Endothelial cell of umbilical vein (primary cell): ENCODE results near the gene MCRIP2. TPM values are rescaled to one million over a fixed set of nuclear protein-coding genes. Genes with fewer than 3 reads are reported as not detected.

Source experiments
- BruUV-seq: library from RNA; stranded (reverse); fragments of 400-500 nt; replicated peaks from 2 replicates; lab custom pipeline; 2021; lab: Mats Ljungman, UMichigan
- CTCF ChIA-PET: fragments of 300-600, 350-600 bp; sonication (Branson Sonifier 250); formaldehyde crosslinking; loops from one replicate; lab custom pipeline; 2021; ENCODE audit warnings: antibody characterized with exemption, inconsistent platforms; lab: Charles Lee
- POLR2A ChIA-PET: fragments of 300-600, 350-600 bp; sonication (Branson Sonifier 250); formaldehyde crosslinking; loops from one replicate; lab custom pipeline; 2021; ENCODE audit warnings: antibody characterized with exemption, inconsistent platforms; lab: Charles Lee
- DNase-seq: peaks from one replicate; pipeline ENCODE4 v3.0.0-alpha.2; 2011; ENCODE audit warnings: low read depth, low spot score
- FAIRE-seq: peaks from 2 replicates; lab custom pipeline; 2011; peaks lifted over from hg19 to GRCh38; lab: Jason Lieb, UNC
- H2AFZ ChIP-seq: 2 replicates; pipeline ENCODE4 v1.6.0; 2012; ENCODE audit warnings: low read depth, low read length, control low read depth, inconsistent platforms
- H3K27ac ChIP-seq: 2 replicates; pipeline ENCODE4 v1.5.1; 2011; ENCODE audit warnings: low read depth, mild to moderate bottlenecking, control low read depth, low read length, moderate library complexity; ENCODE audit not compliant: insufficient read depth
- H3K27me3 ChIP-seq, 2 experiments: 2 replicates each; pipeline versions ENCODE4 v1.6.0 to v1.6.1; 2011; ENCODE audit warnings: low read length in 2 of 2, mixed read lengths in 1 of 2; ENCODE audit not compliant: control insufficient read depth in 2 of 2, insufficient read depth in 2 of 2
- H3K36me3 ChIP-seq, 2 experiments: 2 replicates in 1 of 2; 3 replicates in 1 of 2; pipeline ENCODE4 v1.5.1; 2011; ENCODE audit warnings: low read length in 2 of 2, mild to moderate bottlenecking in 1 of 2, moderate library complexity in 1 of 2; ENCODE audit not compliant: control insufficient read depth in 2 of 2, insufficient read depth in 2 of 2; ENCODE audit errors: extremely low read depth in 1 of 2
- H3K4me1 ChIP-seq: 3 replicates; pipeline ENCODE4 v1.5.1; 2011; ENCODE audit warnings: mild to moderate bottlenecking, low read length; ENCODE audit not compliant: control insufficient read depth, insufficient read depth; ENCODE audit errors: extremely low read depth
- H3K4me2 ChIP-seq: 2 replicates; pipeline ENCODE4 v1.6.1; 2011; ENCODE audit warnings: low read length, control low read depth, mixed read lengths; ENCODE audit not compliant: insufficient read depth
- H3K4me3 ChIP-seq, 3 experiments: fragments of 200-600 bp in 1 of 3; sonication (generic), shearing (Covaris generic) in 1 of 3; replicated peaks in 1 of 3; 2 replicates each; pipeline ENCODE4 v1.5.1; 2011 to 2016; ENCODE audit warnings: control low read depth in 3 of 3, low read length in 3 of 3, mild to moderate bottlenecking in 2 of 3, inconsistent platforms in 1 of 3, low read depth in 1 of 3, moderate library complexity in 1 of 3; ENCODE audit not compliant: insufficient read depth in 1 of 3
- H3K79me2 ChIP-seq: 2 replicates; pipeline ENCODE4 v1.6.0; 2012; ENCODE audit warnings: low read length, inconsistent platforms; ENCODE audit not compliant: control insufficient read depth, insufficient read depth
- H3K9ac ChIP-seq: replicated peaks from 2 replicates; pipeline ENCODE3; 2011; ENCODE audit warnings: low read length, control low read depth; ENCODE audit not compliant: insufficient read depth; ENCODE audit errors: extremely low read depth
- H3K9me1 ChIP-seq: replicated peaks from 3 replicates; pipeline ENCODE4 v1.6.0; 2011; ENCODE audit warnings: mild to moderate bottlenecking, low read length; ENCODE audit not compliant: control insufficient read depth, insufficient read depth; ENCODE audit errors: extremely low read depth
- H3K9me3 ChIP-seq: replicated peaks from 2 replicates; pipeline ENCODE4 v1.5.1; 2012; ENCODE audit warnings: low read length, inconsistent platforms; ENCODE audit not compliant: control insufficient read depth, insufficient read depth
- H4K20me1 ChIP-seq: replicated peaks from 2 replicates; pipeline ENCODE3; 2011; ENCODE audit warnings: mild to moderate bottlenecking, low read length; ENCODE audit not compliant: control insufficient read depth, insufficient read depth; ENCODE audit errors: extremely low read depth
- EZH2 ChIP-seq: IDR thresholded peaks from 2 replicates; pipeline ENCODE4 v1.6.1; 2012; ENCODE audit warnings: borderline replicate concordance, low read depth, mild to moderate bottlenecking, moderate library complexity, low read length, inconsistent platforms; ENCODE audit not compliant: severe bottlenecking
- FOS ChIP-seq: IDR thresholded peaks from 2 replicates; pipeline ENCODE4 v1.6.1; 2011; ENCODE audit warnings: mild to moderate bottlenecking, low read length, moderate library complexity, borderline replicate concordance; ENCODE audit not compliant: insufficient read depth
- GATA2 ChIP-seq: IDR thresholded peaks from 2 replicates; pipeline ENCODE4 v1.7.0; 2011; ENCODE audit warnings: low read depth, mild to moderate bottlenecking, moderate library complexity, mixed read lengths, low read length; ENCODE audit not compliant: insufficient read length, insufficient read depth
- JUN ChIP-seq: IDR thresholded peaks from 2 replicates; pipeline ENCODE4 v1.6.1; 2011; ENCODE audit warnings: borderline replicate concordance, low read depth; ENCODE audit not compliant: insufficient read length, insufficient read depth
- MYC ChIP-seq: IDR thresholded peaks from one replicate; pipeline ENCODE4 v1.6.1; 2011; ENCODE audit warnings: mild to moderate bottlenecking, low read depth, low read length
- POLR2A ChIP-seq: IDR thresholded peaks from 2 replicates; pipeline ENCODE4 v1.6.1; 2012; ENCODE audit warnings: low read depth, mild to moderate bottlenecking, control low read depth, low read length
- POLR2AphosphoS5 ChIP-seq: IDR thresholded peaks from 2 replicates; pipeline ENCODE4 v1.6.1; 2012; ENCODE audit warnings: low read depth, mild to moderate bottlenecking, control low read depth, low read length, moderate library complexity; ENCODE audit not compliant: insufficient read depth
- dilution Hi-C: fragments of 300-500 bp; cut with MboI; formaldehyde crosslinking; loops from one replicate; pipeline ENCODE4 v1.15.0; 2019; ENCODE audit warnings: low sequenced_read_pairs; ENCODE audit not compliant: extremely low pct_ligation_motif_present
- intact Hi-C: fragments of 100-400 bp; cut with micrococcal nuclease; formaldehyde crosslinking; loops from one replicate; pipeline ENCODE4 v1.10.0; 2022
- polyA plus RNA-seq, 4 experiments: library from polyadenylated mRNA; depleted of rRNA in 3 of 4; stranded (reverse) in 3 of 4; unstranded in 1 of 4; fragments of >200 nt; gene quantifications; 2 replicates each; pipeline versions ENCODE4 v1.2.1 to v1.2.3, GENCODE V29; 2011 to 2012; ENCODE audit warnings: missing spikeins in 1 of 4
- total RNA-seq: library from RNA; stranded (reverse); gene quantifications from 2 replicates; pipeline ENCODE4 v1.2.3, GENCODE V29; 2021
- TF ChIP-seq, protein P1 (sequence below): IDR thresholded peaks from 2 replicates; pipeline ENCODE4 v1.6.1; 2011; ENCODE audit not compliant: insufficient read depth, insufficient read length
- TF ChIP-seq, protein P2 (sequence below), 2 donors: IDR thresholded peaks; 1 replicate in 1 of 2; 2 replicates in 1 of 2; pipeline ENCODE4 v1.5.1; 2011; ENCODE audit warnings: low read length in 2 of 2, mild to moderate bottlenecking in 2 of 2, moderate library complexity in 2 of 2, control low read depth in 1 of 2, inconsistent platforms in 1 of 2, low read depth in 1 of 2; ENCODE audit not compliant: insufficient read depth in 1 of 2; ENCODE audit errors: extremely low read depth in 1 of 2

Gene MCRIP2
- total and polyA plus RNA-seq, 2 donors (not counting 3 experiments of a cell fraction or from before 2014, with no cell fraction given), result 17.1 to 18.9 TPM

DNA sequence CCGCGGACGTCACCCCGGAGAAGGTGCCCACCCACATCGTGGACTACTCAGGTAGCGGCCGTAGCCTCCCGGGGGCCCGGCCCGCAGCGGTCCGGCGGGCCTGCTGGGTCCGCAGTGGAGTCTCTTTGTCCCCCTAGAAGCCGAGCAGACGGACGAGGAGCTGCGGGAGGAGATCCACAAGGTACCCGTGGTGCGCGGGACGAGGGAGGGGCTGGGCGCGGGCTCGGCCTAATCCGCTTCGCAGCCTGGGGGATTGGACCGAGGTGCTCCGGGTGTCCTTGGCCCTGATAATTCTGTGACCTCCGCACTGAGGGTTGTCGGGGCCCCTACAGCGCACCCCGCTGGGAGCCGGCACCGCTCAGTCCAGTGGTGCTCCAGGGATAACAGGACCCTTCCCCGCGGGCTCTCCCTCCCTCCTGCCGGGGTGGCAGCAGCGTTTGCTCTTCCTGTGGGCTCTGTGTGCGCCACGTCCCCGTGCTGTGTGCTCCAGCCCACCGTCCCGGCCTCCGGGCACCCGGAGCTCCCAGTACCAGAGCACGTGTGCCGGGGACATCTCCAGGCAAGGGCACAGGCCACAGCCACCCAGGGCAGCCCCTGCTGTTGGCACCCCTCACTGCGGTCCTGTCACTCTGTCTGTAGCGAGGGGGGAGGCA, 27.0 kb downstream of the MCRIP2 start:
- intact Hi-C loops, result loop anchor here (1.0 kb wide), 2 partner anchors 11 to 79 kb away; no protein-coding TSS in a partner anchor
- dilution Hi-C loops, result no loop called here
- H4K20me1 ChIP-seq, result no peaks in the 10 kb centered on the region
- TF ChIP-seq MYC, result no peak
- TF ChIP-seq, protein P1, sequence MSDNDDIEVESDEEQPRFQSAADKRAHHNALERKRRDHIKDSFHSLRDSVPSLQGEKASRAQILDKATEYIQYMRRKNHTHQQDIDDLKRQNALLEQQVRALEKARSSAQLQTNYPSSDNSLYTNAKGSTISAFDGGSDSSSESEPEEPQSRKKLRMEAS, result no peak
- TF ChIP-seq, protein P2, sequence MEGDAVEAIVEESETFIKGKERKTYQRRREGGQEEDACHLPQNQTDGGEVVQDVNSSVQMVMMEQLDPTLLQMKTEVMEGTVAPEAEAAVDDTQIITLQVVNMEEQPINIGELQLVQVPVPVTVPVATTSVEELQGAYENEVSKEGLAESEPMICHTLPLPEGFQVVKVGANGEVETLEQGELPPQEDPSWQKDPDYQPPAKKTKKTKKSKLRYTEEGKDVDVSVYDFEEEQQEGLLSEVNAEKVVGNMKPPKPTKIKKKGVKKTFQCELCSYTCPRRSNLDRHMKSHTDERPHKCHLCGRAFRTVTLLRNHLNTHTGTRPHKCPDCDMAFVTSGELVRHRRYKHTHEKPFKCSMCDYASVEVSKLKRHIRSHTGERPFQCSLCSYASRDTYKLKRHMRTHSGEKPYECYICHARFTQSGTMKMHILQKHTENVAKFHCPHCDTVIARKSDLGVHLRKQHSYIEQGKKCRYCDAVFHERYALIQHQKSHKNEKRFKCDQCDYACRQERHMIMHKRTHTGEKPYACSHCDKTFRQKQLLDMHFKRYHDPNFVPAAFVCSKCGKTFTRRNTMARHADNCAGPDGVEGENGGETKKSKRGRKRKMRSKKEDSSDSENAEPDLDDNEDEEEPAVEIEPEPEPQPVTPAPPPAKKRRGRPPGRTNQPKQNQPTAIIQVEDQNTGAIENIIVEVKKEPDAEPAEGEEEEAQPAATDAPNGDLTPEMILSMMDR (IDR thresholded peaks at IDR 0.05; ENCODE audit: extremely low read depth in 1 of 2, insufficient read depth in 1 of 2, low read depth in 1 of 2, low read length in 2 of 2), result no peak
- no peak for TF ChIP-seq FOS
- no peak for TF ChIP-seq GATA2
- TF ChIP-seq JUN, result no peak
- no peak for TF ChIP-seq EZH2
- TF ChIP-seq POLR2A, result no peak
- no peak for TF ChIP-seq POLR2AphosphoS5
- H3K4me2 ChIP-seq, result peak overlapping the region; percentile 59
- FAIRE-seq (no peak), DNase-seq (peak; percentile 23)
- H3K4me3 ChIP-seq, result peak overlapping the region; percentile 65 to 80 (median 79)
- H3K9me1 ChIP-seq, result no peaks in the 10 kb centered on the region
- peak overlapping the region; percentile 48 for H3K27ac ChIP-seq
- ChIA-PET CTCF (interaction anchor here (0.6 to 1.8 kb wide), 4 partner anchors 8 to 22 kb away, joined by 3 to 6 read pairs (median 4); partner anchors contain the start of genes STUB1 and WDR24), POLR2A (no interaction called here)
- peaks cover 18% of the 10 kb centered on the region for H3K79me2 ChIP-seq
- H3K9me3 ChIP-seq, result no peaks in the 10 kb centered on the region
- peaks cover 5 to 35% of the 10 kb centered on the region in 2 experiments for H3K36me3 ChIP-seq
- BruUV-seq, result no TSS peak
- no peak overlapping the region for H2AFZ ChIP-seq
- no peaks in the 10 kb centered on the region for H3K27me3 ChIP-seq
- peak overlapping the region; percentile 81 for H3K9ac ChIP-seq
- H3K4me1 ChIP-seq, result no peaks in the 10 kb centered on the region
